Measurements from ENCODE around the gene DUSP16.

DUSP16 gene

GRCh38 chr12:12539028-12539810, 23.4 kb downstream of the DUSP16 start:
- H3K27me3 ChIP-seq (ENCODE audit: control insufficient read depth in 3 of 3, insufficient read depth in 3 of 3, low read depth in 1 of 3, low read length in 3 of 3): no peaks in the 10 kb centered on the region

DNA sequence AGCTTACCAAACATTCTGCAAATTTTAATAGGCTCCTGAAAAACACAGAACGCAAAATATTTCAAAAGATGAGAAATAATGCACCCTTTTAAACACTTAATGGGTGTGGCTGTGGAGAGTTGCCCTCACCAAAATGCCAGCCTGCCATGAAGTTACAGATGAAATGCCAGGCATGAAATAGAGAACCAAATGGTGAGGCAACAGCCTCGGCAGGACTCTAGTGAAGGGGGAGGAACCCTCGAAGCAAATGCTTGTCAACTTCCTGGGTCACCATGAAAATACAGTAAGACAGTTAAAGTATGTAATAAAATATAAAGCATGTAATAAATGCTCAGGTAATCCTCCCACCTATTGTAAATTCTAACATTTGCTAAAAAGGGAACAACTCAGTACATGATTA, 24.1 kb downstream of the DUSP16 start:
- H3K18ac ChIP-seq (ENCODE audit: low read length): no peak overlapping the region
- H3K4ac ChIP-seq (ENCODE audit: low read length): no peak overlapping the region
- H3K9ac ChIP-seq (ENCODE audit: low read depth, low read length, poor library complexity): no peak overlapping the region
- WGBS, 2 donors (ENCODE audit: extremely low coverage in 2 of 2, insufficient read length in 2 of 2, insufficient replicate concordance in 1 of 2): no CpG with 5 or more reads among the region's 3 CpGs
- no peaks in the 10 kb centered on the region for H3K27me3 ChIP-seq (ENCODE audit: control insufficient read depth in 3 of 3, insufficient read depth in 3 of 3, low read depth in 1 of 3, low read length in 3 of 3)
- H3K9me3 ChIP-seq (replicated peaks in 1 of 2; ENCODE audit: control insufficient read depth in 2 of 2, insufficient read depth in 1 of 2, low read depth in 1 of 2, low read length in 2 of 2): no peaks in the 10 kb centered on the region
- H2AFZ ChIP-seq (ENCODE audit: low read length): no peak overlapping the region
- H2AK5ac ChIP-seq (ENCODE audit: low read depth, low read length): no peak overlapping the region
- H3K23ac ChIP-seq (ENCODE audit: low read depth, low read length, poor library complexity): no peak overlapping the region
- H4K8ac ChIP-seq (ENCODE audit: low read depth, low read length): no peak overlapping the region
- no peak overlapping the region for H3K4me3 ChIP-seq (ENCODE audit: low read length in 2 of 2)
- no peak overlapping the region for H2BK5ac ChIP-seq (ENCODE audit: low read length)
- H2BK15ac ChIP-seq (ENCODE audit: low read length): no peak overlapping the region
- no peak overlapping the region for H3K27ac ChIP-seq (replicated peaks; ENCODE audit: low read length)
- DNase-seq (ENCODE audit: low spot score): no peak
- H2BK12ac ChIP-seq (ENCODE audit: low read length): no peak overlapping the region
- no peak overlapping the region for H3K14ac ChIP-seq (ENCODE audit: low read length)
- H3K36me3 ChIP-seq (replicated peaks in 1 of 2; ENCODE audit: control insufficient read depth in 2 of 2, insufficient read depth in 2 of 2, low read length in 2 of 2): no peaks in the 10 kb centered on the region
- H3K79me1 ChIP-seq (ENCODE audit: low read depth, low read length): no peaks in the 10 kb centered on the region
- H4K91ac ChIP-seq (ENCODE audit: low read depth, low read length, poor library complexity): no peak overlapping the region
- peaks cover 0 to 2% of the 10 kb centered on the region in 2 donors for H3K4me1 ChIP-seq (ENCODE audit: control insufficient read depth in 2 of 2, insufficient read depth in 1 of 2, low read depth in 1 of 2, low read length in 2 of 2)
- no peak overlapping the region for H3K4me2 ChIP-seq (ENCODE audit: insufficient read depth, low read length, poor library complexity, severe bottlenecking)
- H2BK120ac ChIP-seq (ENCODE audit: low read depth, low read length): no peak overlapping the region

More at GRCh38 chr12:12539028-12539810, 23.4 kb downstream of the DUSP16 start:
- H3K4me1 ChIP-seq (ENCODE audit: control insufficient read depth in 2 of 2, insufficient read depth in 1 of 2, low read depth in 1 of 2, low read length in 2 of 2): peaks cover 0 to 1% of the 10 kb centered on the region in 2 donors
- no peak overlapping the region for H3K4me3 ChIP-seq (ENCODE audit: low read length in 2 of 2)
- no peak overlapping the region for H3K18ac ChIP-seq (ENCODE audit: low read length)
- no CpG with 5 or more reads among the region's 7 CpGs for WGBS, 2 donors (ENCODE audit: extremely low coverage in 2 of 2, insufficient read length in 2 of 2, insufficient replicate concordance in 1 of 2)
- H3K27ac ChIP-seq (replicated peaks; ENCODE audit: low read length): no peak overlapping the region
- no peak overlapping the region for H2BK15ac ChIP-seq (ENCODE audit: low read length)
- no peak overlapping the region for H2AFZ ChIP-seq (ENCODE audit: low read length)
- H3K4me2 ChIP-seq (ENCODE audit: insufficient read depth, low read length, poor library complexity, severe bottlenecking): no peak overlapping the region
- H3K9ac ChIP-seq (ENCODE audit: low read depth, low read length, poor library complexity): no peak overlapping the region
- H2BK5ac ChIP-seq (ENCODE audit: low read length): no peak overlapping the region
- H3K9me3 ChIP-seq (replicated peaks in 1 of 2; ENCODE audit: control insufficient read depth in 2 of 2, insufficient read depth in 1 of 2, low read depth in 1 of 2, low read length in 2 of 2): no peaks in the 10 kb centered on the region
- no peaks in the 10 kb centered on the region for H3K79me1 ChIP-seq (ENCODE audit: low read depth, low read length)
- no peak overlapping the region for H2BK120ac ChIP-seq (ENCODE audit: low read depth, low read length)
- no peak overlapping the region for H2BK12ac ChIP-seq (ENCODE audit: low read length)
- H3K4ac ChIP-seq (ENCODE audit: low read length): no peak overlapping the region
- no peak overlapping the region for H2AK5ac ChIP-seq (ENCODE audit: low read depth, low read length)
- no peak for DNase-seq (ENCODE audit: low spot score)
- H4K91ac ChIP-seq (ENCODE audit: low read depth, low read length, poor library complexity): no peak overlapping the region
- no peaks in the 10 kb centered on the region for H3K36me3 ChIP-seq (replicated peaks in 1 of 2; ENCODE audit: control insufficient read depth in 2 of 2, insufficient read depth in 2 of 2, low read length in 2 of 2)
- no peak overlapping the region for H3K23ac ChIP-seq (ENCODE audit: low read depth, low read length, poor library complexity)
- H3K14ac ChIP-seq (ENCODE audit: low read length): no peak overlapping the region
- H4K8ac ChIP-seq (ENCODE audit: low read depth, low read length): no peak overlapping the region

GRCh38 chr12:12537421-12537820, 25.2 kb downstream of the DUSP16 start:
- no peaks in the 10 kb centered on the region for H3K36me3 ChIP-seq (replicated peaks in 1 of 2; ENCODE audit: control insufficient read depth in 2 of 2, insufficient read depth in 2 of 2, low read length in 2 of 2)
- no peak overlapping the region for H3K4ac ChIP-seq (ENCODE audit: low read length)
- no peak overlapping the region for H2AFZ ChIP-seq (ENCODE audit: low read length)
- no peak overlapping the region for H2BK5ac ChIP-seq (ENCODE audit: low read length)
- H3K9me3 ChIP-seq (replicated peaks in 1 of 2; ENCODE audit: control insufficient read depth in 2 of 2, insufficient read depth in 1 of 2, low read depth in 1 of 2, low read length in 2 of 2): no peaks in the 10 kb centered on the region
- no peaks in the 10 kb centered on the region for H3K79me1 ChIP-seq (ENCODE audit: low read depth, low read length)
- H2BK15ac ChIP-seq (ENCODE audit: low read length): no peak overlapping the region
- H3K18ac ChIP-seq (ENCODE audit: low read length): no peak overlapping the region
- DNase-seq (ENCODE audit: low spot score): no peak
- H3K23ac ChIP-seq (ENCODE audit: low read depth, low read length, poor library complexity): no peak overlapping the region
- H4K8ac ChIP-seq (ENCODE audit: low read depth, low read length): no peak overlapping the region
- H2BK120ac ChIP-seq (ENCODE audit: low read depth, low read length): no peak overlapping the region
- H2AK5ac ChIP-seq (ENCODE audit: low read depth, low read length): no peak overlapping the region
- H3K9ac ChIP-seq (ENCODE audit: low read depth, low read length, poor library complexity): no peak overlapping the region
- no peak overlapping the region for H3K4me2 ChIP-seq (ENCODE audit: insufficient read depth, low read length, poor library complexity, severe bottlenecking)
- WGBS, 2 donors (ENCODE audit: extremely low coverage in 2 of 2, insufficient read length in 2 of 2, insufficient replicate concordance in 1 of 2): no CpG with 5 or more reads among the region's 2 CpGs
- no peak overlapping the region for H3K27ac ChIP-seq (replicated peaks; ENCODE audit: low read length)
- H3K14ac ChIP-seq (ENCODE audit: low read length): no peak overlapping the region
- H2BK12ac ChIP-seq (ENCODE audit: low read length): no peak overlapping the region
- H3K27me3 ChIP-seq (ENCODE audit: control insufficient read depth in 3 of 3, insufficient read depth in 3 of 3, low read depth in 1 of 3, low read length in 3 of 3): no peaks in the 10 kb centered on the region
- no peak overlapping the region for H4K91ac ChIP-seq (ENCODE audit: low read depth, low read length, poor library complexity)
- H3K4me3 ChIP-seq (ENCODE audit: low read length in 2 of 2): no peak overlapping the region
- H3K4me1 ChIP-seq (ENCODE audit: control insufficient read depth in 2 of 2, insufficient read depth in 1 of 2, low read depth in 1 of 2, low read length in 2 of 2): peaks cover 0 to 6% of the 10 kb centered on the region in 2 donors

DNA sequence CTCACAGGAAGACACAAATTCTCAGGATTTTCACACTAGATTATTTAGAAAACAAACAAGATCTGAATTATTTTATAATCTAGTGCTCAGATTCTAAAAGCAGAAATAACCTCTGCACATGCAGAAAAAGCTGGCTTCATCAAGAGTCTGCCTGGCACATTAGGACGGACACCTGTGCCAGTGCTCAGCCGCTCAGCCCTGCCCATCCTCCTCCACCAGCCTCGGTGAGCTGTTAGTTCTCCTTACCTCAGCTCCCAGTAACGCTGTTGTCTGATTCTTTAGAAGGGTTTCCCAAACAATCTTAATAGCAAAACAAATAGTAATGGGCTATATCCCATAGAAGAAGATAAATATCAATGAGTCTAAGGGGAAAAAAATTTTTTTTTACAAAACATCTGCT, 27.7 kb downstream of the DUSP16 start:
- no peak overlapping the region for H2BK15ac ChIP-seq (ENCODE audit: low read length)
- DNase-seq (ENCODE audit: low spot score): no peak
- H3K4me1 ChIP-seq (ENCODE audit: control insufficient read depth in 2 of 2, insufficient read depth in 1 of 2, low read depth in 1 of 2, low read length in 2 of 2): peaks cover 0 to 6% of the 10 kb centered on the region in 2 donors
- no peak overlapping the region for H2BK120ac ChIP-seq (ENCODE audit: low read depth, low read length)
- H3K14ac ChIP-seq (ENCODE audit: low read length): peak overlapping the region; percentile 82
- no peak overlapping the region for H2AK5ac ChIP-seq (ENCODE audit: low read depth, low read length)
- H3K18ac ChIP-seq (ENCODE audit: low read length): no peak overlapping the region
- no peaks in the 10 kb centered on the region for H3K79me1 ChIP-seq (ENCODE audit: low read depth, low read length)
- no peak overlapping the region for H3K4me2 ChIP-seq (ENCODE audit: insufficient read depth, low read length, poor library complexity, severe bottlenecking)
- H2AFZ ChIP-seq (ENCODE audit: low read length): no peak overlapping the region
- H3K23ac ChIP-seq (ENCODE audit: low read depth, low read length, poor library complexity): no peak overlapping the region
- H4K8ac ChIP-seq (ENCODE audit: low read depth, low read length): no peak overlapping the region
- no peak overlapping the region for H3K4ac ChIP-seq (ENCODE audit: low read length)
- H3K4me3 ChIP-seq (ENCODE audit: low read length in 2 of 2): no peak overlapping the region
- no peak overlapping the region for H2BK12ac ChIP-seq (ENCODE audit: low read length)
- H3K9ac ChIP-seq (ENCODE audit: low read depth, low read length, poor library complexity): no peak overlapping the region
- H3K27ac ChIP-seq (replicated peaks; ENCODE audit: low read length): no peak overlapping the region
- peaks cover 0 to 3% of the 10 kb centered on the region in 2 donors for H3K36me3 ChIP-seq (replicated peaks in 1 of 2; ENCODE audit: control insufficient read depth in 2 of 2, insufficient read depth in 2 of 2, low read length in 2 of 2)
- H2BK5ac ChIP-seq (ENCODE audit: low read length): no peak overlapping the region
- H3K27me3 ChIP-seq (ENCODE audit: control insufficient read depth in 3 of 3, insufficient read depth in 3 of 3, low read depth in 1 of 3, low read length in 3 of 3): no peaks in the 10 kb centered on the region
- WGBS, 2 donors (ENCODE audit: extremely low coverage in 2 of 2, insufficient read length in 2 of 2, insufficient replicate concordance in 1 of 2): no CpG with 5 or more reads among the region's 4 CpGs
- H3K9me3 ChIP-seq (replicated peaks in 1 of 2; ENCODE audit: control insufficient read depth in 2 of 2, insufficient read depth in 1 of 2, low read depth in 1 of 2, low read length in 2 of 2): no peaks in the 10 kb centered on the region
- H4K91ac ChIP-seq (ENCODE audit: low read depth, low read length, poor library complexity): no peak overlapping the region
